SJSA1 (cell line): Measurements from ENCODE around the gene ESYT2. TPM values are rescaled to one million over a fixed set of nuclear protein-coding genes. Genes with fewer than 3 reads are reported as not detected.
A peak's percentile ranks its signal among the peaks of the same experiment; 100 is the strongest.
"Not testable (repeated sequence)": the region's sequence is repeated elsewhere in the genome, so short reads cannot be mapped to it uniquely, and the experiment has no call there.

Experiments
- DNase-seq, 2 experiments: peaks; one replicate each; pipeline ENCODE4 v3.0.0-alpha.2; 2015 to 2020; ENCODE audit warnings: low spot score in 2 of 2, low read depth in 1 of 2
- H3K27ac ChIP-seq: fragments of 250-450 bp; sonication (Bioruptor Pico); 2 replicates; pipeline ENCODE4 v1.5.1; 2020; ENCODE audit warnings: mild to moderate bottlenecking, moderate library complexity
- H3K27me3 ChIP-seq: fragments of 250-450 bp; sonication (Bioruptor Pico); replicated peaks from 2 replicates; pipeline ENCODE4 v1.5.1; 2020; ENCODE audit warnings: mild to moderate bottlenecking, moderate library complexity
- H3K36me3 ChIP-seq: fragments of 250-450 bp; sonication (Bioruptor Pico); 2 replicates; pipeline ENCODE4 v1.5.1; 2020; ENCODE audit warnings: mild to moderate bottlenecking
- H3K4me1 ChIP-seq: fragments of 250-450 bp; sonication (Bioruptor Pico); replicated peaks from 2 replicates; pipeline ENCODE4 v1.6.1; 2021; ENCODE audit warnings: mild to moderate bottlenecking
- H3K4me3 ChIP-seq: fragments of 250-450 bp; sonication (Bioruptor Pico); 2 replicates; pipeline ENCODE4 v1.5.1; 2020; ENCODE audit warnings: mild to moderate bottlenecking
- H3K9me3 ChIP-seq: fragments of 250-450 bp; sonication (Bioruptor Pico); replicated peaks from 2 replicates; pipeline ENCODE4 v1.5.1; 2020; ENCODE audit warnings: mild to moderate bottlenecking
- total RNA-seq: library from RNA; depleted of rRNA; stranded (reverse); fragments of >200 nt; shearing (Covaris generic); gene quantifications from 2 replicates; pipeline ENCODE4 v1.2.3, GENCODE V29; 2014

Gene ESYT2
- total RNA-seq, 1 experiment from 2014 or later: 89.6 TPM

GRCh38 chr7:158706273-158706704 lies 123.0 kb downstream of the ESYT2 start:
- Histone ChIP-seq H3K4me3 (no peak overlapping the region), H3K4me1 (peaks cover 27% of the 10 kb centered on the region), H3K27me3 (no peaks in the 10 kb centered on the region), H3K27ac (no peak overlapping the region), H3K36me3 (peaks cover 28% of the 10 kb centered on the region), H3K9me3 (no peaks in the 10 kb centered on the region)
- no peak for DNase-seq

DNA sequence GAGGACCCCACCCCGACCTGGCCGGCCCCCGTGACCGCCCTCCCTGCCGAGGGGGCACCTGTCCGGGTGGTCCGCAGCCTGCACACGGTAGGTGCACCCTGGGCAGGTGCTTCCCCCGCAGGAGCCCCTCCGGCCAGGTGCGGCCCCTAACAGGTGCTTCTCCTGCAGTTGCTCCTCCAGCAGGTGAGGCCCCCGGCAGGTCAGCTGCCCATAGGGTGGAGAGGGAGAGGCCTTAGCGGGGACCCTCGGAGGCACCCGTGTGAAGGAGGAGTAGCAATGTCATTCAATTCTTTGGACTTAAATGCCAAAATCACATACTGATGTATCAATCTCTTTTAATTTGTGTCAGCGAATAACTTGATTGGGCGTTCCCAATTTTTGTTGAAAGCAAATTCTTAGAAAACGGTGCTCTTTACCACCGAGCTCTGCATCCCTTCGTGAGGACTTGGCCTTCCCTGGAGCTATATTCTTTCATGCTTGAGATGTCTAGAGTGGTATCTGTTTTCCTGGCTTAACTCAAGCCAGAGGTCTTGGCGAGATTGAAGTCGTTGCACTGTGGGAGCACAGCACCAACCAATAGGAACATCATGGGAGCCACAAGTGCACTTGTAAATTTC lies 124.0 kb downstream of the ESYT2 start:
- H3K4me3 ChIP-seq: peak overlapping the region; percentile 94
- peaks cover 27% of the 10 kb centered on the region for H3K4me1 ChIP-seq
- no peaks in the 10 kb centered on the region for H3K9me3 ChIP-seq
- H3K27ac ChIP-seq: no peak overlapping the region
- DNase-seq: no peak
- no peaks in the 10 kb centered on the region for H3K27me3 ChIP-seq
- H3K36me3 ChIP-seq: peaks cover 37% of the 10 kb centered on the region

GRCh38 chr7:158704524-158705233 lies 124.6 kb downstream of the ESYT2 start, which contains the start of gene NCAPG2:
TSS of gene NCAPG2 (minus strand) at chr7:158704804. CDS start at chr7:158701899, 2,905 bp downstream.
- Histone ChIP-seq H3K4me3 (peak within 1 kb of the TSS; percentile 94), H3K4me1 (peaks cover 27% of the 10 kb centered on the region)

DNA sequence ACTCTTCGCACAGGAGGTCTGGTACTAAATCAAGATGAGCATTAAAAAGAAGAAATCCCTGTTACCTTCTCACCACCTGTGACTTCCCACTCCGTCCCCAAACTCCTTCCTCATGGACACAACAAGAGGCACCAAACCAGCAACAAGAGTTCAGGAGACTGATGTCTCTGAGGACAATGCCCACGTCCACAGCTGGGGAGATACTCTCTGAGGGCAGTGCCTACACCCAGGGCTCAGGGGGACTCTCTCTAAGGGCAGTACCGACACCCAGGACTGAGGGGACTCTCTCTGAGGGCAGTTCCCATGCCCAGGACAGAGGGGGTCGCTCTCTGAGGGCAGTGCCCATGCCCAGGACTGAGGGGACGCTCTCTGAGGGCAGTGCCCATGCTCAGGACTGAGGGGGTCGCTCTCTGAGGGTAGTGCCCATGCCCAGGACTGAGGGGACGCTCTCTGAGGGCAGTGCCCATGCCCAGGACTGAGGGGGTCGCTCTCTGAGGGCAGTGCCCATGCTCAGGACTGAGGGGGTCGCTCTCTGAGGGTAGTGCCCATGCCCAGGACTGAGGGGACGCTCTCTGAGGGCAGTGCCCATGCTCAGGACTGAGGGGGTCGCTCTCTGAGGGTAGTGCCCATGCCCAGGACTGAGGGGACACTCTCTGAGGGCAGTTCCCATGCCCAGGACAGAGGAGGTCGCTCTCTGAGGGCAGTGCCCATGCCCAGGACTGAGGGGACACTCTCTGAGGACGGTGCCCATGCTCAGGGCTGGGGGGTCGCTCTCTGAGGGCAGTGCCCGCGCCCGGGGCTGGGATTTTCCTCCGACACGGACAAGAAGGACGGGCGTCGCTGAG lies 125.4 kb downstream of the ESYT2 start:
- Histone ChIP-seq H3K27ac (peak overlapping the region; percentile 99), H3K4me1 (peaks cover 27% of the 10 kb centered on the region), H3K4me3 (peak overlapping the region; percentile 94), H3K36me3 (peaks cover 52% of the 10 kb centered on the region)
- not testable (repeated sequence) for H3K27me3 ChIP-seq, DNase-seq, H3K9me3 ChIP-seq

More at GRCh38 chr7:158704524-158705233, 124.6 kb downstream of the ESYT2 start, which contains the start of gene NCAPG2:
- Histone ChIP-seq H3K27ac (peak within 1 kb of the TSS; percentile 99), H3K27me3 (no peaks in the 10 kb centered on the region), H3K9me3 (no peaks in the 10 kb centered on the region), H3K36me3 (peaks cover 44% of the 10 kb centered on the region)
- peak; percentile 96 to 99 for DNase-seq

- peaks cover 60% of the 10 kb centered on the region for H3K36me3 ChIP-seq
- peaks cover 27% of the 10 kb centered on the region for H3K4me1 ChIP-seq
- peak overlapping the region; percentile 34 for H3K4me3 ChIP-seq
- no peak overlapping the region for H3K27ac ChIP-seq
- H3K9me3 ChIP-seq: no peaks in the 10 kb centered on the region
- no peak for DNase-seq
- H3K27me3 ChIP-seq: no peaks in the 10 kb centered on the region
Observed at GRCh38 chr7:158702944-158703343, 126.4 kb downstream of the ESYT2 start.

DNA sequence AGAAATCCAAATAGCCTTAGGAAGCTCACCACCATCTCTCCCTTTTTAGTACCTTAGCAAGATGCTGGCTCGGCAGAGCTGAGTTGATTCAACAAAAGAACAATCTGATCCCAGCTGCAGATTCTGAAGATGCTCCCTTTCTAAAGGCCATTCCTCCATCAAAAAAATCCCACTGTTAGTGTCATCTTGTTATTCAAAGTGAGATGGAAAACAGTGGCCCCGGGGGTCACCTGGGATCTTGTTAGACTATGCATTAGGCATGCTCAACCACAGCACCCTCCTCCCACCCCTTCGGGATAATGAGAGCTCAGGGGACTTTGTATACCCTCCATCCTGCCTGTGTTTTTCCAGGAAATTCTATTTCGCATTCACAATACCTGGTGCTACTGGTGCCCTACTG lies 127.1 kb downstream of the ESYT2 start:
- Histone ChIP-seq H3K27me3 (no peaks in the 10 kb centered on the region), H3K4me3 (no peak overlapping the region)

GRCh38 chr7:158700008-158700407 lies 129.3 kb downstream of the ESYT2 start:
- Histone ChIP-seq H3K27ac (no peak overlapping the region), H3K27me3 (no peaks in the 10 kb centered on the region), H3K4me1 (peaks cover 39% of the 10 kb centered on the region), H3K36me3 (peaks cover 89% of the 10 kb centered on the region), H3K4me3 (no peak overlapping the region), H3K9me3 (no peaks in the 10 kb centered on the region)
- DNase-seq: no peak

More for the DNA sequence above, 127.1 kb downstream of the ESYT2 start:
- Histone ChIP-seq H3K9me3 (no peaks in the 10 kb centered on the region), H3K27ac (no peak overlapping the region), H3K36me3 (peaks cover 68% of the 10 kb centered on the region), H3K4me1 (peaks cover 29% of the 10 kb centered on the region)
- DNase-seq: no peak

- no peak for DNase-seq
- Histone ChIP-seq H3K4me1 (peaks cover 39% of the 10 kb centered on the region), H3K9me3 (no peaks in the 10 kb centered on the region), H3K27ac (no peak overlapping the region), H3K4me3 (no peak overlapping the region), H3K27me3 (no peaks in the 10 kb centered on the region), H3K36me3 (peaks cover 94% of the 10 kb centered on the region)
Observed at GRCh38 chr7:158699341-158699740, 130.0 kb downstream of the ESYT2 start.

GRCh38 chr7:158698657-158699195 lies 130.6 kb downstream of the ESYT2 start:
- peaks cover 99% of the 10 kb centered on the region for H3K36me3 ChIP-seq
- H3K4me3 ChIP-seq: no peak overlapping the region
- H3K27ac ChIP-seq: no peak overlapping the region
- H3K27me3 ChIP-seq: no peaks in the 10 kb centered on the region
- no peak for DNase-seq
- peaks cover 39% of the 10 kb centered on the region for H3K4me1 ChIP-seq
- no peaks in the 10 kb centered on the region for H3K9me3 ChIP-seq

DNA sequence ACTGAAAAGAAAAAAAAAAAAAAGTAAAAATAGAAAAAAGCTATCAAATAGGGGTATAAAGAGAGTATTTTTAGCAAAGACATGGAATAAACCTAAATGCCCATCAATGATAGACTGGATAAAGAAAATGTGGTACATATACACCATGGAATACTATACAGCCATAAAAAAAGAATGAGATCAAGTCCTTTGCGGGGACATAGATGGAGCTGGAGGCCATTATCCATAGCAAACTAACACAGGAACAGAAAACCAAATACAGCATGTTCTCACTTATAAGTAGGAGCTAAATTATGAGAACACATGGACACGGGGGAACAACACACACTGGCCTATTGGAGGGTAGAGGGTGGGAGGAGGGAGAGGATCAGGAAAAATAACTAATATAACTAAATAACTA lies 131.7 kb downstream of the ESYT2 start:
- DNase-seq, H3K4me3 ChIP-seq: not testable (repeated sequence)

GRCh38 chr7:158695726-158696452 lies 133.4 kb downstream of the ESYT2 start:
- peaks cover 17% of the 10 kb centered on the region for H3K4me1 ChIP-seq
- peak; percentile 66 to 74 for DNase-seq
- no peak overlapping the region for H3K27ac ChIP-seq

More for the DNA sequence above, 131.7 kb downstream of the ESYT2 start:
- H3K9me3 ChIP-seq, H3K27me3 ChIP-seq, H3K27ac ChIP-seq: not testable (repeated sequence)
- Histone ChIP-seq H3K36me3 (peaks cover 99% of the 10 kb centered on the region), H3K4me1 (peaks cover 28% of the 10 kb centered on the region)

GRCh38 chr7:158695056-158695455 lies 134.3 kb downstream of the ESYT2 start:
- no peaks in the 10 kb centered on the region for H3K9me3 ChIP-seq
- H3K36me3 ChIP-seq: peaks cover 99% of the 10 kb centered on the region
- no peaks in the 10 kb centered on the region for H3K27me3 ChIP-seq
- no peak for DNase-seq
- no peak overlapping the region for H3K4me3 ChIP-seq
- H3K4me1 ChIP-seq: peaks cover 17% of the 10 kb centered on the region
- H3K27ac ChIP-seq: no peak overlapping the region

More at GRCh38 chr7:158695726-158696452, 133.4 kb downstream of the ESYT2 start:
- Histone ChIP-seq H3K36me3 (peaks cover 99% of the 10 kb centered on the region), H3K27me3 (no peaks in the 10 kb centered on the region), H3K9me3 (no peaks in the 10 kb centered on the region), H3K4me3 (no peak overlapping the region)

DNA sequence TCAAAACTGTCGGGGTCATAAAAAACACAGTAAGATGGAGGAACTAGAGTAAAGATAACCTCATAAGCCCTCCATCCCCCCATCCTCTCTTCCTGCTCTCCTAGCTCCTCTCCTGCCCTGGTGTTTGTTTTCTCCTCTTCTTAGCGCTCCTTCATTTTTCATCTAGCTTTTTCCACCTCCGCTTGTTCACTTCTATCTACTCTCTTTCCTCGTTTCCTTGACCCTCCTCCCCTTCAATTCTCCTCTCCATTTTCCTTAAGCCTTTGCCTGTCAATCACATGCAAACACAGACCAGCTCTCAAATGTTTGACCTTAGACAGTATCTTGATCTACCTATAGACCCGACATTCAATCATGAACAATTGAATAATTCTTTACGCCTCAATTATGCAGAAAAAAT lies 134.7 kb downstream of the ESYT2 start:
- Histone ChIP-seq H3K4me1 (peaks cover 17% of the 10 kb centered on the region), H3K36me3 (peaks cover 99% of the 10 kb centered on the region), H3K27me3 (no peaks in the 10 kb centered on the region), H3K27ac (no peak overlapping the region), H3K4me3 (no peak overlapping the region), H3K9me3 (no peaks in the 10 kb centered on the region)
- DNase-seq: no peak
